Measurements from ENCODE around the gene PODXL2.
"Not testable (repeated sequence)": the region's sequence is repeated elsewhere in the genome, so short reads cannot be mapped to it uniquely, and the experiment has no call there.

PODXL2 gene

GRCh38 chr3:127628788-127629466 is at the start of gene PODXL2:
TSS of gene PODXL2 (plus strand) at chr3:127629185. CDS start at chr3:127629220, 35 bp downstream.
- peak; percentile 56 for DNase-seq

GRCh38 chr3:127580327-127581060 is 48.5 kb upstream of the PODXL2 start:
- no peak for DNase-seq

- DNase-seq: no peak
These were observed 44.3 kb upstream of the PODXL2 start for GRCh38 chr3:127584734-127585133.

GRCh38 chr3:127585163-127585812 is 43.7 kb upstream of the PODXL2 start:
- no peak for DNase-seq

GRCh38 chr3:127585813-127586413 is 43.1 kb upstream of the PODXL2 start:
- no peak for DNase-seq

- no peak for DNase-seq
These were observed 41.1 kb upstream of the PODXL2 start for GRCh38 chr3:127587876-127588275.

- peak; percentile 15 for DNase-seq
These were observed 40.0 kb upstream of the PODXL2 start for GRCh38 chr3:127588806-127589577.

GRCh38 chr3:127589600-127590281 is 39.2 kb upstream of the PODXL2 start:
- peak; percentile 22 for DNase-seq

GRCh38 chr3:127590282-127590592 is 38.7 kb upstream of the PODXL2 start:
- DNase-seq: peak; percentile 44

GRCh38 chr3:127590593-127591465 is 38.2 kb upstream of the PODXL2 start, which contains the start of gene TPRA1:
TSS of gene TPRA1 (minus strand) at chr3:127590733. CDS start at chr3:127580146, 10,587 bp downstream.
- peak; percentile 86 for DNase-seq

- DNase-seq: no peak
These were observed 35.8 kb upstream of the PODXL2 start for GRCh38 chr3:127593178-127593577.

- no peak for DNase-seq
These were observed 33.7 kb upstream of the PODXL2 start for GRCh38 chr3:127595303-127595702.

- no peak for DNase-seq
These were observed 31.8 kb upstream of the PODXL2 start for GRCh38 chr3:127597020-127597771.

GRCh38 chr3:127598841-127599570 is 30.0 kb upstream of the PODXL2 start:
- no peak for DNase-seq

GRCh38 chr3:127600749-127601456 is 28.1 kb upstream of the PODXL2 start:
- DNase-seq: no peak

- DNase-seq: no peak
These were observed 24.9 kb upstream of the PODXL2 start for GRCh38 chr3:127604035-127604434.

GRCh38 chr3:127604546-127605165 is 24.3 kb upstream of the PODXL2 start:
- DNase-seq: no peak

GRCh38 chr3:127605547-127605946 is 23.4 kb upstream of the PODXL2 start:
- not testable (repeated sequence) for DNase-seq

Data from CD4-positive, alpha-beta T cell treated with Interleukin-17A for 4 hours (primary cell).